HG03045 (cell line): ENCODE data around the gene NR5A2.
"Not testable (repeated sequence)": the region's sequence is repeated elsewhere in the genome, so short reads cannot be mapped to it uniquely, and the experiment has no call there.

Experiments used
- ATAC-seq: cut with Tn5 transposase; IDR thresholded peaks from one replicate; pipeline ENCODE4 v1.9.1; 2021; ENCODE audit warnings: mild to moderate bottlenecking, moderate library complexity; ENCODE audit not compliant: unreplicated experiment

The NR5A2 gene

DNA sequence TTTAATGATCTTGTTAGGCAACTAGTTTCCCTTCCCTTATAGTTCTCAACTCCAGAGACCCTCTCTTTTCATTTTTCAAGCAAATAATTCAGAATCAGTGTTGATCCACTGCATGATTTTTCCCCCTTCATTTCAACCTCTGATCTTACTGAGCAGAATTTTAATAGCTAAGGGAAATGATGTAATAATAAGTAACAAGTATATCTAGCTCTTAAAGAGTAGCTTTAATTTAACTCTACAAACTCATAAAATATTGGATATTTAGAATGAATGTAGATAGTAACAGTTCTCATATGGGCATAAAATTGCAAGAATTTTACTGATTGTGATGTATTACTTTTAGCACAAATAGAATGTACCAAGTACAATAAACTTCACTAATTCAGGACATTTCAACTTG is 130.2 kb downstream of the NR5A2 start:
- ATAC-seq, result no peak

GRCh38 chr1:200161801-200162200 is 134.3 kb downstream of the NR5A2 start:
- ATAC-seq, result no peak

DNA sequence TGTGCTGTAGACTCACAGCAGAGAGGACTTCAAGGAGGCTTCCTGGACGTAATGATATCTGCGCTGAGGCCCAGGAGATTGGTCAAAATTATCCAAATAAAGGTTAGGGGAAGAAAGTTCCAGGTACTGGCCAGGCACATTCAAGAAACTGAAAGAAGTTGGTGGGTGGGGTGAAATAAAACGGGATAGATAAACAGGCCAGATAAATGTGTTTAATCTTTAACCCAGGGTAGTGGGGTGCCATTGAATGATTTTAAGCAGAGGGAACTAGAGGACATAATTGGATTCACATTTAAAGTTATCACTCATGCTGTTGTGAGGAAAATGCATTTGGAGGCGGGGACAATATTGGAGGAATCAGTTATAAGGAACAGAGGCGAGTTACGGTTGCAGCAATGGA is 134.7 kb downstream of the NR5A2 start:
- no peak for ATAC-seq

DNA sequence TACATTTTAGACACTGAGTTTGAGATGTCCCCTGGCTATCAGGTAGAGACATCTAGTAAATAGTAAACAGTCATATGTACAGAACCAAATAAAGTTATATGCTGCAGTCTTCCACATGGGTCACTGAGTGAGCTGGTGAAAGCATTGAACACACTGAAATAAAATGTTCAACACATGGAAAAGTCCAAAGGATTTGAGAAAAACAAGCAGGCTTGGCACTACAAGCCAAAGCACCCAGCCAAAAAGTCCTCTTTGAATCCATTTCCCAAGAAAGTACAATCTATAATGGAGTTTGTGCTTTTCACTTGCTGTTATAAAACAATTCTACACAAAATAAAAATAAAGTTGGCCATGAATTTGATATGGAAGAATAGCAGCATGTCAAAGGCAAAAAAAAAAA is 135.4 kb downstream of the NR5A2 start:
- ATAC-seq, result no peak

DNA sequence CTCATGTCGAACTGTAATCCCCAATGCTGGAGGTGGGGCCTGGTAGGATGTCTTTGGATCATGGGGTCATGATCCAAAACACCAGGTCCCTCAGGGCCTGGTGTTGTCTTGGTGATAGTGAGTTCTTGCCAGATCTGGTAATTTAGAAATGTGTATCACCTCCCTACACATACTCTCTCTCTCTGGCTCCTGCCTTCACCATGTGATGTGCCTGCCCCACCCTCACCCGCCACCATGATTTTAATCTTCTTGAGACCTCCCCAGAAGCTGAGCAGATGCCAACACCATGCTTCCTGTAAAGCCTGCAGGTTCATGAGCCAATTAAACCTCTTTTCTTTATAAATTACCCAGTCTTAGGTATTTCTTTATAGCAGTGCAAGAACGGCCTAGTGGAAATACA is 136.4 kb downstream of the NR5A2 start:
- no peak for ATAC-seq

DNA sequence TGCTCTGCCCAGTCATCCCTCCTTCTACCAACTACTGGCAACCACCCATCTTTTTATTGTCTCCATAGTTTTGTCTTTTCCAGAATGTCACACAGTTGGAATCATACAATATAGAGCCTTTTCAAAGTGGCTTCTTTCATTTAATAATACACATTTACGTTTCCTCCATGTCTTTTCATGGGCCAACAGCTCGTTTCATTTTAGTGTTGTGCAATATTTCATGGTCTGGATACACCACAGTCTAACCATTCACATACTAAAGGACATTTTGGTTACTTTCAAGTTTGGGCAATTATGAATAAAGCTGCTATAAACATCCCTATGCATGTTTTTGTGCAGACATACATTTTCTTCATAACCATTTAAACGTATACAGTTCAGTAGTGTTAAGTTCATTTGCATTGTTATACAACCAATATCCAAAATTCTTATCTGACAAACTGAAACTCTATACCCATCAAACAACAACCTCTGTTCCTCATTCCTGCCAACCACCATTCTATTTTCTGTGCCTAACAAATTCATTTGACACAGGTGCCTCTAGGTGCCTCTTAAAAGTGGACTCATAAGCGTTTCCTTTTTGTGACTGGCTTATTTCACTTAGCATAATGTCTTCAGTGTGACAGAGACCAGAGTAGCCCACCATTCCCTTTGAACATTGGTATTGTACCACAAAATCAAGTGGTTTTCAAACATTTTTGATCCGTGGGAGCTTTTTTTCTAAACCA is 138.1 kb downstream of the NR5A2 start:
- ATAC-seq, result no peak

DNA sequence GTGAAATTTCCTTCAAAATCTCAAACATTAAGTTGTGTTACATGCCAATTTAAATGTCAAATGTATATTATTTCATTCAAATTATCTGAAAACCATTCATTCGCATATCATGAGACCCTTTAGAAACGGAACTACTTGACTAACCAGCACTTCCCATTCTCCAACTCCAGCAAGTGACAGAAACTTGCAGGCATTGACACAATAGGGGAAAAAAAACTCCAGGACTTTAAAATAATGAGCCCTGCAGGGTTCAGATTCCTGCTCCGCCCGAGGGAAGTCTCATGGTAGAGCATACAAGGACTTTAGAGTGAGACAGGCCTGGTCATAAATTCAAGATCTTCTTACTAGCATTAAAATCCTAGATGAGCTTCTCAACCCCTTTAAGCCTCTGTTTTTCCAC is 138.9 kb downstream of the NR5A2 start:
- no peak for ATAC-seq

DNA sequence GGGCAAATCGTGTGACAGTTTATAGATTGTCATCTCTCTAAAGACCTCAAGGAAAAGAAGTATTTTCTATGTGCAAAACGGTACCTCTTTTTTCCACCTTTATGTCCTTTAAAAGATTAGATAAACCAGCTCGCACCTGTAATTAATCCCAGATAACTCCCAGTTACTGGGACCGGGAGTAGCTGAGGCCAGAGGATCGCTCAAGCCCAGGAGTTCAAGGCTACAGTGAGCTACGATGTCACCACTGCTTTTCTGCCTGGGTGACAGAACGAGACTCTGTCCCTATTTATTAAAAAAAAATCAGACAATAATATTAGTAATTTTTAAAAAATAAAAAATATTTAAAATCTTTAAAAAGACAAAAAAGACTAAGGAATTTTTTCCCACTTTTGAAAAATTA is 141.4 kb downstream of the NR5A2 start:
- no peak for ATAC-seq

- ATAC-seq, result no peak
Measured at GRCh38 chr1:200172311-200172710, 144.8 kb downstream of the NR5A2 start.

- no peak for ATAC-seq
Measured at GRCh38 chr1:200173097-200173618, 145.6 kb downstream of the NR5A2 start.

DNA sequence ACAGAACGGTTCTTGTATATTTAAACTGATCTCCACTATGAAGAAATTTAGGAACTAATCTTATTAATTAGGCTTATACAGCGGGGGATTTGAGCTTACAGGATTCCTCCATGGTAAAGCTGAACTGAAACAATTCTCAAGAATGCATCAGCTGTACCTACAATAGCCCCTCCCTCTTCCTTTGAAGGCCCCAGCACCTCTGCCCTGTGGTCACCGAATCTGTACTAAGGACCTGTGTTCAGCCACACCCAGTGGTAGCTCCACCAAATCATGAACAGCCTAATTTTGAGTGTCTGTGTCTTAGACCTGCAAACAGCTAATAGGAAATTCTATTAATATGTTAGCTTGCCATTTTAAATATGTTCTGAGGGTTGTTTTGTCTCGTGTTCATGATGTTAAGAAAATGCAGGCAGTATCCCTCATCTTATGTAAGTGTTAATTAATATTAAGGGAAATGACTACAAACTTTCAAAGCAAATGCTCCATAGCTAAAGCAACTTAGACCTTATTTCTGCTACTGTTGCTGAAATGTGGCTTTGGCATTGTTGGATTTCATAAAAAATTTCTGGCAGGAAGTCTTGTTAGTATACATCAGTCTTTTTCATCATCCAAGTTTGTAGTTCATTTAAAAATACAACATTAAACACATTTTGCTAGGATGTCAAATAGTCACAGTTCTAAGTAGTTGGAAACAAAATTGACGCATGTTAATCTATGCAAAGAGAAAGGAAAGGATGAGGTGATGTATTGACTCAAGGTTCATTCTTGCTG is 147.2 kb downstream of the NR5A2 start:
- ATAC-seq, result no peak

- ATAC-seq, result no peak
Measured at GRCh38 chr1:200176181-200176580, 148.7 kb downstream of the NR5A2 start.

DNA sequence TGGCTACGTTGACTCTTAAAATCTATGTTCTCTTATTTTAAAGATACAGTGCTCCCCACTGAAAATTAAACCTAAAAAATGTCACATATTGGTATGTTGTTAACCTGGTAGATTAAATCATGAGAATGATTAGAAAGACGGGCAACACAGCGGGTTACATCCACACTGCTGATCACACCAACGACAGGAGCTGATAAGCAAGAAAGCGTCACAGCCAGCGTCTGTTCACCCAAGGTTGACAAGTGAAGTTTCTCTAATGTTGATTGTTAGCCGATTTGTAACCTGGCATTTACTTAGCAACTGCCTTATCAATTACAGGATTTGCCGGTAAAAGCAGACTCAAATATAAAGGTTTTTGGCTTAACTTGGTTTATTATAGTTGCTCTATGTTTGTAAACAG is 149.3 kb downstream of the NR5A2 start:
- no peak for ATAC-seq

- ATAC-seq, result no peak
Measured at GRCh38 chr1:200178340-200178739, 150.8 kb downstream of the NR5A2 start.

DNA sequence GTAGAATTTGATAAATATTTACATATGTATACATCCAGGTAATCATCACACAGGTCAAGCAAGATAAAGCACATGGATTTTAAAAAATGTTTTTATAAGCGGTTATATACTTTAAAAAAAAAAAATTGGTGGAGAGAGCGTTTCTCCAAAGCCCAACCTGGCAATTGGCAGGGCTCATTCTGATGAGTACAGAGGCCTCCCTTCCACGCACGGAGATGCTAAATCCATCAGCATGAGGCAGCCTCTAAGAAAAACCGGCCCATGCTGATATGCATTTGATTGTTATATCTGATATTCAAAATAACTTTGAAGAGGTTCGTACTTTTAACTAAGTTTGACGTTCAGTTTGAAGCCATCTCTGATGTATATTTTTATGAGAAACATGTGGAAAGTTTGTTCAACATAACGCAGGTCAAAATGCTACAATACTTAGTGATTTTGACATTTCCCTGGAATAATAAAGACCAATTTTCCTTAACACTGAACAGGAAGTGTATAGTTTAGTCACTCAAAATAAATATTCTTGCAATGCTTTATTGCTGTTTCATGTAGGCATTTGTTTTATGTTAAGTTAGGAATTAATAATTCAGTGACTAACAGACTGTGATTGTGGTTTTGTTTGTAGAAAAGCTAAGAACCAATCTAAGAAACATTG is 151.7 kb downstream of the NR5A2 start:
- ATAC-seq, result no peak

DNA sequence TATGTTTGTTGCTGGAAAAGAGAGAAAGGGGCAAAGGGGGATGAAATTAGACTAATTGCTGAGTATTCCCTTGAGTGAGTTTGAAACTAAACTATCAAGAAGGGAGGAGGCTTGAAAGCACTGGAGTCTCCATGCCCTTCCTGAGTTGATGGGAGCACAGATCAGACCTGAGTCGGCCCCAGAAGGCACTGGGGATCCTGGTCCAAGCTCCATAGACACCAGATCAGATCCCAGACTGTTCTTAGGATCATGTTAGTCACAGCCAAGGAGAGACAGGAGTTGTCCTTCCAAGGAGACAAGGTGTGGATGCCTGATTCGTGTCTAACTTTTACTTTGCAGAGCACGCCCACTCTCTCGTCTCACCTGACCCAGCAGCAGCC is 152.3 kb downstream of the NR5A2 start:
- no peak for ATAC-seq

GRCh38 chr1:200180821-200181220 is 153.3 kb downstream of the NR5A2 start:
- no peak for ATAC-seq

GRCh38 chr1:200181861-200182260 is 154.4 kb downstream of the NR5A2 start:
- ATAC-seq, result no peak

GRCh38 chr1:200182701-200183100 is 155.2 kb downstream of the NR5A2 start:
- no peak for ATAC-seq

- no peak for ATAC-seq
Measured at GRCh38 chr1:200183637-200184036, 156.1 kb downstream of the NR5A2 start.

DNA sequence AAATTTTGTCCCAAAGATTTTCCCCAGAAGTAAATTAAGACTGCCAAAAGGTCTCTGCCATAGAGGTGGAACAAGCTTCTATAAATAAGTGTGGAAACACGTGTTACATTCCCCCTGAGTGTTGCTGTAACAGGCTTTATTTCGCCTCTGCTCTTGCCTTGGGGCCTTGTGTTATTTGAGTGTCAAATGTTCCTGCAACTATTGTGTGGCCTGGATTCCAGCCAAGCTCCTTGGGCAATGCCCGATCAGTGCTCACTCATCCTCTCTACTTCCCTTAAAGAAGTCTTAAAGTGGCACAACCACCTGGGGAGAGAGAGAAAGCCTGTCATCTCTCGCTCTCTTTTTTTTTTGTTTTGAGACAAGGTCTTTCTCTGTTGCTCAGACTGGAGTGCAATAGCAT is 156.7 kb downstream of the NR5A2 start:
- no peak for ATAC-seq

DNA sequence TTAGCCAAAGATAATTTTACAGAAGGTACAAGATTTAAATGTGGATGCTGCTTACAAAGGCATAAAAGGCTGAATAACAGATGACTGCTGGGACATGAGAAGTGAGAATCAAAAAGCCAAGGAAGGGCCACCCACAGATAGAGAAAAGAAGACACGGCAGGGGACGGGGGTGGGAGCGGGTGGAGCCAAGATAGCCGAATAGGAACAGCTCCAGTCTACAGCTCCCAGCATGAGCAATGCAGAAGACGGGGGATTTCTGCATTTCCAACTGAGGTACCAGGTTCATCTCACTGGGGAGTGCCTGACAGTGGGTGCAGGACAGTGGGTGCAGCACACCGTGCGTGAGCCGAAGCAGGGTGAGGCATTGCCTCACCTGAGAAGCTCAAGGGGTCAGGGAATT is 157.7 kb downstream of the NR5A2 start:
- not testable (repeated sequence) for ATAC-seq
